Spleen (tissue), 11 donors: Measurements from ENCODE around the gene PALD1. TPM values are rescaled to one million over a fixed set of nuclear protein-coding genes. Genes with fewer than 3 reads are reported as not detected.

ENCODE experiments used
- DNase-seq: peaks from one replicate; pipeline ENCODE4 v3.0.0-alpha.2; 2020
- H3K27ac ChIP-seq, 8 donors: fragments of 200-600 bp; sonication (generic) in 7 of 8; 1 replicate in 4 of 8; 2 replicates in 4 of 8; pipeline versions ENCODE4 v1.5.0 to v1.8.0; 2016 to 2021; ENCODE audit warnings: inconsistent platforms in 4 of 8, mild to moderate bottlenecking in 4 of 8, moderate library complexity in 1 of 8
- H3K27me3 ChIP-seq, 7 donors: fragments of 200-600 bp; sonication (generic) in 6 of 7; replicated peaks in 1 of 7; 1 replicate in 4 of 7; 2 replicates in 3 of 7; pipeline versions ENCODE4 v1.5.0 to v1.8.0; 2016 to 2021; ENCODE audit warnings: inconsistent platforms in 3 of 7, mild to moderate bottlenecking in 1 of 7
- H3K36me3 ChIP-seq, 6 donors: fragments of 200-600 bp; sonication (generic) in 5 of 6; 1 replicate in 4 of 6; 2 replicates in 2 of 6; pipeline versions ENCODE4 v1.5.0 to v1.8.0; 2016 to 2021; ENCODE audit warnings: inconsistent platforms in 2 of 6
- H3K4me1 ChIP-seq, 6 donors: fragments of 200-600 bp; sonication (generic) in 5 of 6; 1 replicate in 3 of 6; 2 replicates in 3 of 6; pipeline versions ENCODE4 v1.5.0 to v1.8.0; 2016 to 2021; ENCODE audit warnings: inconsistent platforms in 3 of 6
- H3K4me3 ChIP-seq, 8 donors: fragments of 200-600 bp; sonication (generic) in 7 of 8; 1 replicate in 4 of 8; 2 replicates in 4 of 8; pipeline versions ENCODE4 v1.5.0 to v1.8.0; 2016 to 2021; ENCODE audit warnings: inconsistent platforms in 4 of 8, mild to moderate bottlenecking in 4 of 8, moderate library complexity in 2 of 8
- H3K9me3 ChIP-seq, 8 donors: fragments of 200-600 bp; sonication (generic) in 7 of 8; 1 replicate in 4 of 8; 2 replicates in 4 of 8; pipeline versions ENCODE4 v1.5.0 to v1.8.0; 2016 to 2021; ENCODE audit warnings: inconsistent platforms in 4 of 8
- CTCF ChIP-seq, 11 experiments: fragments of 200-600 bp in 7 of 11; fragments of 450-650 bp in 4 of 11; sonication (generic) in 4 of 11; IDR thresholded peaks in 8 of 11; conservative IDR thresholded peaks in 3 of 11; 1 replicate in 7 of 11; 2 replicates in 4 of 11; pipeline versions ENCODE4 v1.4.0 to v1.8.0; 2016 to 2021; ENCODE audit warnings: antibody characterized with exemption in 11 of 11, inconsistent platforms in 4 of 11, mild to moderate bottlenecking in 1 of 11
- POLR2A ChIP-seq, 3 donors: fragments of 450-650 bp; IDR thresholded peaks; one replicate each; pipeline ENCODE4 v1.5.1; 2017; ENCODE audit warnings: antibody characterized with exemption in 3 of 3, mild to moderate bottlenecking in 1 of 3
- POLR2AphosphoS5 ChIP-seq, 3 donors: sonication (generic); formaldehyde crosslinking; IDR thresholded peaks; one replicate each; pipeline ENCODE4 v1.5.1; 2017; ENCODE audit warnings: antibody characterized with exemption in 3 of 3
- WGBS, 5 donors: extraction: QIAGEN DNeasy Blood & Tissue Kit in 3 of 5; methylation state at CpG; one replicate each; pipeline versions ENCODE4 v1.1.5 to v1.1.7; 2013 to 2018; 5-methylcytosine and 5-hydroxymethylcytosine counted together
- intact Hi-C: fragments of 100-400 bp; cut with DNase I; formaldehyde crosslinking; loops from one replicate; pipeline ENCODE4 v1.15.0; 2023; ENCODE audit warnings: low total_unique reads
- polyA plus RNA-seq, 3 donors: library from polyadenylated mRNA; stranded (reverse); fragments of 200-250 nt; gene quantifications; one replicate each; pipeline ENCODE4 v1.2.1, GENCODE V29; 2013
- total RNA-seq, 7 donors: library from RNA; depleted of rRNA in 3 of 7; stranded (reverse); fragments of >200 nt in 3 of 7; fragmentation: NEBNext Ultra II Directional in 4 of 7; extraction: Animal tissue kit (Norgen Biotek cat#: 25700) in 4 of 7; gene quantifications; one replicate each; pipeline versions ENCODE4 v1.1.0 to v1.2.1, GENCODE V29; 2016 to 2021
- donor health status: healthy with polysubstance abuse.
- donor health status: DM: no; HTN: no; CAD: no; lungs with moderate emphysema.
- donor health status: DM: no; HTN: no; CAD: no.
- donor health status: Bipolar disorder and iron deficiency.
- donor health status: healthy.
- donor health status: DM: no; HTN: no; CAD: no.
- donor health status: DM: yes; HTN: yes; CAD: no.

Gene PALD1
- total and polyA plus RNA-seq, 10 donors: 7.7 to 27.8 (median 19.5) TPM

- Histone ChIP-seq H3K27me3 (no peaks in the 10 kb centered on the region), H3K9me3 (no peaks in the 10 kb centered on the region), H3K27ac (peak overlapping the region in 5 of 8 donors; percentile 40 to 81 (median 71)), H3K4me3 (no peak overlapping the region), H3K4me1 (peaks cover 19 to 72% (median 47%) of the 10 kb centered on the region in 6 donors), H3K36me3 (no peaks in the 10 kb centered on the region)
- 75 to 87% (median 83%) methylated on average over 6 of the region's 6 CpGs for WGBS, 5 donors
- DNase-seq: no peak
- TF ChIP-seq POLR2AphosphoS5 (IDR thresholded peaks at IDR 0.05): no peak
- TF ChIP-seq CTCF (IDR thresholded peaks at IDR 0.05 in 8 of 11, conservative IDR thresholded peaks at IDR 0.05 in 3 of 11): no peak
- no peak for TF ChIP-seq POLR2A (IDR thresholded peaks at IDR 0.05)
- intact Hi-C loops: no loop called here
Observed at GRCh38 chr10:70507966-70508365, 29.4 kb downstream of the PALD1 start.

DNA sequence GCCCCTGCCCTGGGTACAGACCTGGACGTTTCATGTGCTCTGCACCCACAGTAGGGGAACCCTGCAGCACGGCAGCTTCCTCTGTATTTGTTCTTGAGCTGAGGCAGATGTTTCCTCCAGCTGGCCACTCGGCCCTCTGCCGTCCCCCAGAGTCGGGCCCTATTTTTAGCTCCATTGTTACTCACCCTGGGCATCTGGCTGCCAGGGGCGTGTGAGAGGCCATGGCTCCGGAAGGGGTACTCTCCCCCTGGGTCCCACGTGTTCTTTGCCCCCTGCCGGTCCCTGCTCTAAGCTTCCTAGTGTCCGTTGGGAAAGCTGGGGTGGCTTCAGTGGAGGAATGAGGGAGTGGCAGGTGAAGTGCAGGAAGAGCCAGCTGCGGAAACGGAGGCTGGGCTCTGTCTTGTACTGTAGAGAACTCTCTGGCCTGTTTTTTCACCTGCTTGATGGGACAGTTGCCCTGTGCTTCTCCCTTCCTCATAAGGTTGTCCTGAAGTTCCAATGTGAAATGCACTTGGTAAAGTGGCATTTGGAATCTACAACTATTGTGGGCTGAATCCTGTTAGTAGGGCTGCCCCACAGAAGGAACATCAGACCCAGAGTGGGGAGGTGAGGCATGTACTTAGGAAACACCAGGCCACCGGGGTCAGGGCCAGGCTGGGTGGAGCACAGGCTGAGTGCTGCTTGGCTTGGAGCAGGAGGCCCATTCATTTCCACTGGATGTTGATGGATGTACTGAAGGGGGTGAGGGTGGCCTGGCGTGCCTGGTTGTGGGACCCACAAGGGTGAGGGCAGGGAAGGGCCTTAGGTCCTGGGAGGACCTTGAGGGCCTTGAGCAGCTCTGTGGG, 30.6 kb downstream of the PALD1 start:
- intact Hi-C loops: no loop called here
- Histone ChIP-seq H3K27ac (peak overlapping the region; percentile 31 to 81 (median 69)), H3K9me3 (no peaks in the 10 kb centered on the region), H3K36me3 (no peaks in the 10 kb centered on the region), H3K27me3 (no peaks in the 10 kb centered on the region), H3K4me1 (peaks cover 21 to 72% (median 54%) of the 10 kb centered on the region in 6 donors), H3K4me3 (peak overlapping the region in 1 of 8 donors; percentile 31)
- 13 to 25% (median 15%) methylated on average over 13 to 14 of the region's 14 CpGs for WGBS, 5 donors
- peak; percentile 62 to 72 (median 69) for TF ChIP-seq POLR2AphosphoS5 (IDR thresholded peaks at IDR 0.05)
- TF ChIP-seq CTCF (IDR thresholded peaks at IDR 0.05 in 8 of 11, conservative IDR thresholded peaks at IDR 0.05 in 3 of 11): peak in 3 of 11 experiments; percentile 7 to 17 (median 12)
- no peak for TF ChIP-seq POLR2A (IDR thresholded peaks at IDR 0.05)
- no peak for DNase-seq

GRCh38 chr10:70509757-70510147, 31.2 kb downstream of the PALD1 start:
- Histone ChIP-seq H3K4me3 (no peak overlapping the region), H3K9me3 (no peaks in the 10 kb centered on the region), H3K27me3 (no peaks in the 10 kb centered on the region), H3K36me3 (no peaks in the 10 kb centered on the region), H3K27ac (peak overlapping the region in 7 of 8 donors; percentile 31 to 81 (median 69)), H3K4me1 (peaks cover 26 to 77% (median 60%) of the 10 kb centered on the region in 6 donors)
- TF ChIP-seq POLR2AphosphoS5 (IDR thresholded peaks at IDR 0.05) (no peak), CTCF (IDR thresholded peaks at IDR 0.05 in 8 of 11, conservative IDR thresholded peaks at IDR 0.05 in 3 of 11) (no peak)
- intact Hi-C loops: no loop called here
- 50 to 68% (median 61%) methylated on average over 6 to 7 of the region's 7 CpGs for WGBS, 5 donors
- no peak for DNase-seq

GRCh38 chr10:70510453-70510852, 31.9 kb downstream of the PALD1 start:
- H3K9me3 ChIP-seq: no peaks in the 10 kb centered on the region
- peaks cover 26 to 78% (median 61%) of the 10 kb centered on the region in 6 donors for H3K4me1 ChIP-seq
- TF ChIP-seq CTCF (IDR thresholded peaks at IDR 0.05 in 8 of 11, conservative IDR thresholded peaks at IDR 0.05 in 3 of 11) (no peak), POLR2AphosphoS5 (IDR thresholded peaks at IDR 0.05) (no peak), POLR2A (IDR thresholded peaks at IDR 0.05) (no peak)
- peak overlapping the region in 5 of 8 donors; percentile 69 to 81 (median 71) for H3K27ac ChIP-seq
- H3K27me3 ChIP-seq: no peaks in the 10 kb centered on the region
- intact Hi-C loops: no loop called here
- no peaks in the 10 kb centered on the region for H3K36me3 ChIP-seq
- no peak overlapping the region for H3K4me3 ChIP-seq
- 75 to 88% (median 78%) methylated on average over 2 to 4 of the region's 4 CpGs for WGBS, 5 donors
- DNase-seq: no peak
